GM18526 (cell line): Measurements from ENCODE around the gene OXTR.

Experiments
- POLR2A ChIP-seq: IDR thresholded peaks from 3 replicates; pipeline ENCODE4 v1.6.1; 2011; ENCODE audit not compliant: insufficient read length; ENCODE audit errors: extremely low read depth

Gene OXTR

DNA sequence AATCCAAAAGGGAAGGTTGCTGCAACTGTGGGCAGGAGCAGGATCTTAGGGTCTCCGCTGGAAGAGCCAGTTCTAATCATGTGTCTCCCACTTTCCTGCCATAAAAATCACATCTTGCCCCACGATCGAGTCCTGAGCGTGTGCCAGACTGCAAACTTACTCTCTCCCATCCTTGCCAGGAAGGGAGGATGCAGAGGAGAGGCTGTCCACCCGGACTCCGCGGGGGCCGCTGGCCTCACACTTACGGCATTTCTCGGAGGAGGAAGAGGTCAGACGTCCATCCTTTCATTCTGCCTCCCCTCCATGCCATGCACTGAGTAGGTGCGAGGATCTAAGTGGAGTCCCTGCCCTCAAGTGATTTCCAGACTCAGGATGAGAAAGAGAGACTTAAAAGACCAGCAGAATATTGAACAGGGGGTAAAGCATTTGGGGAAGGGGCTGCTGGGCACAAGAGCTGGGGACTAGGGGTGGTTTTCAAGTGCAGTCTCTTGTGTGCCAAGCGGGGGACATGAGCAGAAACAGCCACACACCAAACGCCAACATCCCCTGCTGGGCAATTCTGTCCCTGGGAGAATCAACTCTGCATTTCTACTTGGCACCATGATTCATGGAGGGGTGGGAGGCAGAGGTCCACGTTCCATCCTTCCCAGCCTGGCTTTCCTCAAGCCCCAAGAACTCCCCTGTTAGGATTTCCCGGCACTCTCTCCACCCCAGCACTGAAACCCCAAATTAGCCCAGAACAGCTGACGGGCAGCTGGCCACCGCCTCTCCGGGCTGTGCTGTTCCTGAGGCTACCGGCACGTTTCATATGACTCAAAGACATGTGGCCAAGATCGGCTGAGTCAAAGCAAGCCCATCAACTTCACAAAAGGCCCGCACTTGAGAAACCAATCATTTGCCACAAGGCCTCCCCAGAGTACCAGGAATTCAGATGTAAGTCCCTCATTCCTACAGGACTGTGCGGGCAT lies 11.6 kb downstream of the OXTR start:
- TF ChIP-seq POLR2A, result no peak

- TF ChIP-seq POLR2A, result no peak
Measured at GRCh38 chr3:8756671-8757070, 12.7 kb downstream of the OXTR start.

GRCh38 chr3:8755564-8756237 lies 13.7 kb downstream of the OXTR start:
- TF ChIP-seq POLR2A, result no peak

DNA sequence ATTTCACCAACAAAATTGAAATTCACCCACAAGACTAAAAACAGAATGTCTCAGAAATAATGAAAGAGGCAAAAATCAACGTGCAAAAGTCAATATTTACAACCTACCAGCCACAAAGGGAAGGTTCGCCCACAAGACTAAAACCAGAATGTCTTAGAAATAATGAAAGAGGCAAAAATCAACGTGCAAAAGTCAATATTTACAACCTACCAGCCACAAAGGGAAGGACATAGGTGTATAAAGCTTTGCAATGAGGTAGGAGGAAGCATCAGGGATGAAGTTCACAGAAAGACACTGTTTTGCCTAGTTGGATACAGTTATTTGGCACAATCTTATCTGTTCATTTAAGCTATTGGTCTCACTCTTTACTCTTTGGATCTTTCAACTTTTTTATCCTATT lies 14.3 kb downstream of the OXTR start:
- no peak for TF ChIP-seq POLR2A

- no peak for TF ChIP-seq POLR2A
Measured at GRCh38 chr3:8752832-8753231, 16.6 kb downstream of the OXTR start.

DNA sequence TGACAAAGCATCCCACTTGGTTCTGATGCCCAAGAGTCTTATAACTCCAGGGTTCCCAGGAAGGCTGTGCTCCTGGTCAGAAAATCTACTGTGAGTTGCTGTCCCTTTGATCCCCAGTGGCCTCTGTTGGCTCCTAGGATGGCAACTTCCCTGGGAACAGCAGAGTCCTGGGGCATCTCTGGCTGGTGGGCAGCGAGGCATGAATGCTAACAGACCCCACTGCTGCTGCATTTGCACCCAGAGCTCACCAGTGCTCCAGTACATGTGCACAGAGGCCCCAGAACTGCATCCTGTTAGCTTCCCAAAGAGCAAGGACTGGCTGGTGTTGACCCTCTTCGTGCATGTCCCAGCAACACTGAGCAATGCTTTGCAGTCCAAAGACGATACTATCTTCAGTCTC lies 20.1 kb downstream of the OXTR start:
- TF ChIP-seq POLR2A, result no peak

DNA sequence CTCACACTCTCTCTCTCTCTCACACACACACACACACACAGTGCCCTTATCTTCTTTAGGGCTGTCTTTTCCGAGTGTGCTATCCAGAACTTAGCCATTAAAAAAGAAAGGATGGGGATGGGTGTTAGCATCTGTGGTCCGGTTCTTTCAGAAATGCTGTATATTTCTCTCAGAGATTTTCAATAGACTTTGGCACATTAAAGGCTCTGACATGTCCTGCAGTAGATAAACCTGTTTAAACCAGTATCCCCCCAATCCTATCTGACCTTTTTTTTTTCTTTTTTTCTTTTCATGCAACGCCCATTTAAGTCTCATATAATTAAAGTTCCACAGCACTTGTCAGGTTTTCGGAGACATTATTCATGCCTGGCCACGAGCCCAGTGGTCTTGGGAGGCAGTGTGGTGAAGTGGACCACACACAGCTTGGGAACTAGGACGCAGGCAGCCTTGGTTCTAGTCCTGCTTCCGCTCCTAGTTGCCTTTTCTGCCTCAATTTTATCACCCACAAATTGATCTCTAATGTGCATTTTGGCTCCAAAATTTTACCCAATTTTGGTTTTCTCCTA lies 22.6 kb downstream of the OXTR start:
- no peak for TF ChIP-seq POLR2A

DNA sequence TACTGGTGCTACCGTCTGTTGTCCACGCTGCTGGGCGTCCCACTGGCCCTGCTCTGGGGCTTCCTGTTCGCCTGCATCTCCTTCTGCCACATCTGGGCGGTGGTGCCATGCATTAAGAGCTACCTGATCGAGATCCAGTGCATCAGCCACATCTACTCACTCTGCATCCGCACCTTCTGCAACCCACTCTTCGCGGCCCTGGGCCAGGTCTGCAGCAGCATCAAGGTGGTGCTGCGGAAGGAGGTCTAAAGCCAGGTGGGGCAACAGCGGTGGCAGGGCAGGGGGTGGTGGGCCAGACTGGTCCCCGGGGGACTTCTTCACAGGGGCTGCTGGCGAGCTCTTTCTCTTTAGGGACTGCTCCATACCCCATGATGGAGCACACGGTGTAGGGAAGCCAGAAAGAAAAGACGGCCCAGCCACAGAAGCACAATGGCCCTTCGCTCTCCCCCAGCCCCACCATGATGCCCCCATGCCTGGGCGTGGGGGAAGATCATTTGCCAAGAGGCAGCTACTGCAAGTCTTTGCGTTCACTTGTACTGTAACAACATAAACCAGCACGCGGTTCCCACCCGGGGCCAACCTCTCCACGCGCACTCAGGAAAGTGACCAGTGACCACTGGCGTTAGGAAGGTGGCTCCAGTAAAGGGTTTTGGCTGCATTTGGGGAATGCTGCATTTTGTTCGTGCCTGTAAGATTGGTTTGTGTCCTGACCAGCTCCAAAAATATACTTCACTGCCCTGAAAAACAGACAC lies 23.6 kb downstream of the OXTR start:
- no peak for TF ChIP-seq POLR2A

GRCh38 chr3:8743911-8744310 lies 25.5 kb downstream of the OXTR start:
- no peak for TF ChIP-seq POLR2A

DNA sequence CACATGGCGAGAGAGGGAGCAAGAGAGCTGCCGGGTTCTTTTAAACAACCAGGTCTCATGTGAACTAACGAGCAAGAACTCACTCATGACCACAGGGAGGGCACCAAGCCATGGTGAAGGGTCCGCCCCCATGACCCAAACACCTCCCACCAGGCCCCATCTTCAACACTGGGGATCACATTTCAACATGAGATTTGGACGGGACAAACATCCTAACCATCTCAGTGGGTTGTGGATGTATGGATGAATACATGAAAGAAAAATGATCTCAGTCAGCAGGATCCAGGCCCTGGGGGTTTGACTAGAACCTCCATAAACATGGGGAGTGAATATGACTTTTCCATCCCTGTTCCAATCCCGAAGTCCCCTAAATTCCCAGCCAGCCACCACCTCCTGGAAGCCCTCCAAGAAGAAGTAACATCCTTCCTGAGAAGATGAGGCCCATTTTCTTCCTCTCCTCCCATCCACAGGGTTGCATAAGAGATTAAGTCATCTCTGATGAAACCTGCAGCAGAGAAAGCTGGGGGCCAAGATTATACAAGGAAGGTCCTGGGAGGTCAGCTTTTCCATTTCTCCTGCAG lies 26.3 kb downstream of the OXTR start:
- no peak for TF ChIP-seq POLR2A

DNA sequence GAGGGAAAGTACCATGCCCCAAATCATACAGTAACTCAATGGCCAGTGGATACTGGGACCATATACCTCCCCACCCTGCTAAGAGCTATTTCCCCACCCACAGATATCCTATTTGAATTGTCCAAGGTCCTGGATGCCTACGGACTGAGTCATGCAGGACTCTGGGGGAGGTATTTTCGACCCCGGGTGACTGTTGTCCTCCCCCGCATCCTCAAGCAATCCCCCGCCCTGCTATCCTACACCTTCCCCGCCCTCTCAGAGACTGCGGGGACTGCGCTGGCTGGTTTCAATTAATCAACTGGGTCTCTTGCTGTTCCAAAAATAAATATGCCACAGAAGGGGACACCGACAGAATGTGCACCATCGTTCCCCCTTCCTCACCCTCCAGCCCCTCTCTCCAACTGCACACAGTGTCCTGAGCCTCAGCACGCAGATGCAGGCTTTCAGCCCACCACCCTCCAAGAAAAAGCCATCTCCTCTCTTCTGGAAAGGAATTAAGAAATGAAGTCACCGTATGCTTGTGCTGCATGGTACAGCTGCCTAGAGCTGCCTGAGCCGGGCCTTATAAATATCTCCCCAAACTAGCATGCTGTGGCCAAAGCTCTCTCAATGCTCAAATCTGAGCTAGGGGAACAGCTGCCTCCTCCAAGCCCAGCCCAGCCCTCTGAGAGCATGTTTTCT lies 27.7 kb downstream of the OXTR start:
- TF ChIP-seq POLR2A, result no peak

GRCh38 chr3:8739757-8740504 lies 29.5 kb downstream of the OXTR start:
- TF ChIP-seq POLR2A, result no peak

DNA sequence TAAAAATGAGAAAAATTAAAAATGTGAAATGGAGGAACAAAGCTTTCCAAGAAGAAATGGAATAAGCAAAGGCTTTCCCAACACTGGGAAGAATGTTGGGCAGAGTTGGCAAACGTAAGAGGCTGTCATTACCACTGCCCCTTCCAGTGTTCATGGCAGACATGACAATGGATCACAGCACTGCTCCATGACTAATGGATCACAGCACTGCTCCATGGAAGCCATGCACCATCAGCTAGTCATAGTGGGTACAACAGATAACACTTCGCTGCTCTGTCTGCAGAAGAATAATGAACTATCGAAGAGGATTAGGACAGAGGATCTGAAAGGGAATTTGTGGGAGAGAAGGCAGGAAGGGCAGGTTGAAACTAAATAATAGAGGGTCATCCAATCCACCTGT lies 30.8 kb downstream of the OXTR start:
- no peak for TF ChIP-seq POLR2A

- TF ChIP-seq POLR2A, result no peak
Measured at GRCh38 chr3:8737823-8738222, 31.6 kb downstream of the OXTR start.
